ENCODE results near the gene SCNM1. TPM values are rescaled to one million over a fixed set of nuclear protein-coding genes. Genes with fewer than 3 reads are reported as not detected.
"Not testable (repeated sequence)": the region's sequence is repeated elsewhere in the genome, so short reads cannot be mapped to it uniquely, and the experiment has no call there.

The SCNM1 gene
- total and polyA plus RNA-seq, 7 experiments from 2014 or later, result 37.1 to 73.1 (median 63.1) TPM

- H3K27ac ChIP-seq (ENCODE audit: low read depth, low read length), result no peak overlapping the region
- peaks cover 13 to 55% (median 19%) of the 10 kb centered on the region in 5 donors for H3K36me3 Mint-ChIP-seq
- H3K27ac Mint-ChIP-seq, result peak overlapping the region in 6 of 9 donors; percentile 19 to 76 (median 48)
- no peaks in the 10 kb centered on the region for H3K9me3 Mint-ChIP-seq
- H3K27me3 ChIP-seq (ENCODE audit: control insufficient read depth in 2 of 2, insufficient read depth in 2 of 2, low read length in 2 of 2), result no peaks in the 10 kb centered on the region
- POLR2A ChIA-PET, result interaction anchor here (0.6 to 2.5 kb wide), 3 partner anchors 9 to 17 kb away, joined by 3 to 7 read pairs (median 3); partner anchors contain the start of genes LYSMD1, SCNM1 and VPS72
- H3K4me3 Mint-ChIP-seq, result no peak overlapping the region
- intact Hi-C loops (cut with micrococcal nuclease), result no loop called here
- H3K27me3 Mint-ChIP-seq, result no peaks in the 10 kb centered on the region
- H3K4me1 ChIP-seq (ENCODE audit: control insufficient read depth in 2 of 2, insufficient read depth in 2 of 2, low read length in 2 of 2), result no peaks in the 10 kb centered on the region
- H3K36me3 ChIP-seq (ENCODE audit: control insufficient read depth in 2 of 3, insufficient read depth in 3 of 3, low read length in 3 of 3), result peaks cover 0 to 85% (median 13%) of the 10 kb centered on the region in 3 experiments
- H3K4me1 Mint-ChIP-seq, result peaks cover 0 to 9% (median 3%) of the 10 kb centered on the region in 7 donors
- H3K4me3 ChIP-seq (ENCODE audit: low read length), result no peak overlapping the region
- ATAC-seq (no peak), DNase-seq (no peak)
- H3K9me3 ChIP-seq (ENCODE audit: control insufficient read depth in 2 of 3, low read length in 3 of 3), result no peaks in the 10 kb centered on the region
- CTCF ChIA-PET, result interaction anchor here (1.0 to 1.3 kb wide), 4 partner anchors 20 to 77 kb away, joined by 3 read pairs; no protein-coding TSS in a partner anchor
Observed at GRCh38 chr1:151175041-151175741, 9.2 kb downstream of the SCNM1 start.

GRCh38 chr1:151175863-151176262, 9.9 kb downstream of the SCNM1 start, which contains the start of gene TMOD4:
TSS of gene TMOD4 (minus strand) at chr1:151175981. CDS start at chr1:151174875, 1,106 bp downstream.
- ATAC-seq (peak; percentile 71), DNase-seq (no peak)
- Mint-ChIP-seq H3K27ac (peak within 1 kb of the TSS in 7 of 9 donors; percentile 19 to 76 (median 49)), H3K9me3 (no peaks in the 10 kb centered on the region), H3K27me3 (no peaks in the 10 kb centered on the region), H3K36me3 (peaks cover 18 to 57% (median 24%) of the 10 kb centered on the region in 5 donors), H3K4me1 (peaks cover 0 to 13% (median 3%) of the 10 kb centered on the region in 7 donors), H3K4me3 (no peak within 1 kb of the TSS)
- no peaks in the 10 kb centered on the region for H3K9me3 ChIP-seq (ENCODE audit: control insufficient read depth in 2 of 3, low read length in 3 of 3)
- H3K4me1 ChIP-seq (ENCODE audit: control insufficient read depth in 2 of 2, insufficient read depth in 2 of 2, low read length in 2 of 2), result no peaks in the 10 kb centered on the region
- CTCF ChIA-PET, result interaction anchor here (1.0 to 1.3 kb wide), 4 partner anchors 18 to 76 kb away, joined by 3 read pairs; no protein-coding TSS in a partner anchor
- intact Hi-C loops (cut with micrococcal nuclease), result no loop called here
- peaks cover 0 to 85% (median 13%) of the 10 kb centered on the region in 3 experiments for H3K36me3 ChIP-seq (ENCODE audit: control insufficient read depth in 2 of 3, insufficient read depth in 3 of 3, low read length in 3 of 3)
- POLR2A ChIA-PET, result interaction anchor here (2.5 kb wide), 1 partner anchor 14 kb away, joined by 7 read pairs; the partner anchor contains the start of gene VPS72
- no peak within 1 kb of the TSS for H3K4me3 ChIP-seq (ENCODE audit: low read length)
- no peaks in the 10 kb centered on the region for H3K27me3 ChIP-seq (ENCODE audit: control insufficient read depth in 2 of 2, insufficient read depth in 2 of 2, low read length in 2 of 2)
- no peak within 1 kb of the TSS for H3K27ac ChIP-seq (ENCODE audit: low read depth, low read length)

- Histone ChIP-seq H3K27ac (ENCODE audit: low read depth, low read length) (no peak overlapping the region), H3K27me3 (ENCODE audit: control insufficient read depth in 2 of 2, insufficient read depth in 2 of 2, low read length in 2 of 2) (no peaks in the 10 kb centered on the region), H3K4me3 (ENCODE audit: low read length) (no peak overlapping the region), H3K9me3 (ENCODE audit: control insufficient read depth in 2 of 3, low read length in 3 of 3) (no peaks in the 10 kb centered on the region), H3K4me1 (ENCODE audit: control insufficient read depth in 2 of 2, insufficient read depth in 2 of 2, low read length in 2 of 2) (no peaks in the 10 kb centered on the region), H3K36me3 (ENCODE audit: control insufficient read depth in 2 of 3, insufficient read depth in 3 of 3, low read length in 3 of 3) (peaks cover 2 to 85% (median 13%) of the 10 kb centered on the region in 3 experiments)
- peaks cover 0 to 15% (median 5%) of the 10 kb centered on the region in 7 donors for H3K4me1 Mint-ChIP-seq
- ATAC-seq (no peak), DNase-seq (no peak)
- ChIA-PET POLR2A (interaction anchor here (0.8 to 2.1 kb wide), 2 partner anchors 11 to 19 kb away, joined by 4 to 10 read pairs; partner anchors contain the start of genes LYSMD1, SCNM1 and TNFAIP8L2), CTCF (interaction anchor here (0.6 to 1.3 kb wide), 5 partner anchors 19 to 692 kb away, joined by 3 read pairs; no protein-coding TSS in a partner anchor)
- H3K27ac Mint-ChIP-seq, result peak overlapping the region in 5 of 9 donors; percentile 19 to 71 (median 46)
- H3K27me3 Mint-ChIP-seq, result no peaks in the 10 kb centered on the region
- no peak overlapping the region for H3K4me3 Mint-ChIP-seq
- H3K36me3 Mint-ChIP-seq, result peaks cover 19 to 64% (median 28%) of the 10 kb centered on the region in 5 donors
- no peaks in the 10 kb centered on the region for H3K9me3 Mint-ChIP-seq
- intact Hi-C loops (cut with micrococcal nuclease), result no loop called here
Observed at GRCh38 chr1:151176514-151177045, 10.6 kb downstream of the SCNM1 start.

- POLR2A ChIA-PET, result interaction anchor here (0.8 kb wide), 1 partner anchor 24 kb away, joined by 4 read pairs; no protein-coding TSS in a partner anchor
Observed at GRCh38 chr1:151184211-151184610, 18.3 kb downstream of the SCNM1 start.

GRCh38 chr1:151187205-151187604, 21.3 kb downstream of the SCNM1 start:
- H3K27ac Mint-ChIP-seq, result peak overlapping the region in 1 of 9 donors; percentile 48
- ATAC-seq, result no peak

More at GRCh38 chr1:151184211-151184610, 18.3 kb downstream of the SCNM1 start:
- peaks cover 19 to 43% (median 35%) of the 10 kb centered on the region in 5 donors for H3K36me3 Mint-ChIP-seq
- peaks cover 17 to 30% (median 24%) of the 10 kb centered on the region in 7 donors for H3K4me1 Mint-ChIP-seq
- no peaks in the 10 kb centered on the region for H3K9me3 ChIP-seq (ENCODE audit: control insufficient read depth in 2 of 3, low read length in 3 of 3)
- H3K27ac Mint-ChIP-seq, result peak overlapping the region in 2 of 9 donors; percentile 51 to 67
- H3K27me3 ChIP-seq (ENCODE audit: control insufficient read depth in 2 of 2, insufficient read depth in 2 of 2, low read length in 2 of 2), result no peaks in the 10 kb centered on the region
- H3K4me3 ChIP-seq (ENCODE audit: low read length), result no peak overlapping the region
- H3K4me1 ChIP-seq (ENCODE audit: control insufficient read depth in 2 of 2, insufficient read depth in 2 of 2, low read length in 2 of 2), result peaks cover 6 to 10% of the 10 kb centered on the region in 2 donors
- ATAC-seq (no peak), DNase-seq (no peak)
- H3K36me3 ChIP-seq (ENCODE audit: control insufficient read depth in 2 of 3, insufficient read depth in 3 of 3, low read length in 3 of 3), result peaks cover 14 to 65% (median 24%) of the 10 kb centered on the region in 3 experiments
- no peaks in the 10 kb centered on the region for H3K27me3 Mint-ChIP-seq
- CTCF ChIA-PET, result no interaction called here
- no peak overlapping the region for H3K27ac ChIP-seq (ENCODE audit: low read depth, low read length)
- intact Hi-C loops (cut with micrococcal nuclease), result no loop called here
- H3K4me3 Mint-ChIP-seq, result no peak overlapping the region
- H3K9me3 Mint-ChIP-seq, result no peaks in the 10 kb centered on the region

GRCh38 chr1:151188667-151189066, 22.7 kb downstream of the SCNM1 start:
- Histone ChIP-seq H3K27ac (ENCODE audit: low read depth, low read length) (peak overlapping the region; percentile 78), H3K4me1 (ENCODE audit: control insufficient read depth in 2 of 2, insufficient read depth in 2 of 2, low read length in 2 of 2) (peaks cover 16% of the 10 kb centered on the region in 2 donors), H3K36me3 (ENCODE audit: control insufficient read depth in 2 of 3, insufficient read depth in 3 of 3, low read length in 3 of 3) (peaks cover 3 to 24% (median 12%) of the 10 kb centered on the region in 3 experiments)
- H3K36me3 Mint-ChIP-seq, result peaks cover 5 to 16% (median 13%) of the 10 kb centered on the region in 5 donors
- DNase-seq; H3K27me3 Mint-ChIP-seq; H3K4me3 ChIP-seq (ENCODE audit: low read length); H3K9me3 Mint-ChIP-seq; ATAC-seq; intact Hi-C loops (cut with micrococcal nuclease); H3K9me3 ChIP-seq (ENCODE audit: control insufficient read depth in 2 of 3, low read length in 3 of 3); CTCF ChIA-PET; H3K27me3 ChIP-seq (ENCODE audit: control insufficient read depth in 2 of 2, insufficient read depth in 2 of 2, low read length in 2 of 2): not testable (repeated sequence)
- H3K4me1 Mint-ChIP-seq, result peaks cover 23 to 47% (median 35%) of the 10 kb centered on the region in 7 donors
- H3K27ac Mint-ChIP-seq, result peak overlapping the region; percentile 51 to 98 (median 96)
- H3K4me3 Mint-ChIP-seq, result peak overlapping the region; percentile 91 to 99 (median 98)
- POLR2A ChIA-PET, result interaction anchor here (0.7 to 2.7 kb wide), 7 partner anchors 10 to 1345 kb away, joined by 3 to 33 read pairs (median 6); partner anchors contain the start of genes LYSMD1, PIP5K1A, SCNM1 and TNFAIP8L2

More at GRCh38 chr1:151187205-151187604, 21.3 kb downstream of the SCNM1 start:
- DNase-seq, result no peak
- peaks cover 16% of the 10 kb centered on the region in 2 donors for H3K4me1 ChIP-seq (ENCODE audit: control insufficient read depth in 2 of 2, insufficient read depth in 2 of 2, low read length in 2 of 2)
- Mint-ChIP-seq H3K27me3 (no peaks in the 10 kb centered on the region), H3K4me1 (peaks cover 25 to 47% (median 35%) of the 10 kb centered on the region in 7 donors), H3K4me3 (peak overlapping the region in 2 of 10 donors; percentile 7 to 58), H3K36me3 (peaks cover 13 to 26% (median 20%) of the 10 kb centered on the region in 5 donors), H3K9me3 (peaks cover 0 to 2% (median 0%) of the 10 kb centered on the region in 11 donors)
- no peaks in the 10 kb centered on the region for H3K27me3 ChIP-seq (ENCODE audit: control insufficient read depth in 2 of 2, insufficient read depth in 2 of 2, low read length in 2 of 2)
- H3K4me3 ChIP-seq (ENCODE audit: low read length), result no peak overlapping the region
- no peaks in the 10 kb centered on the region for H3K9me3 ChIP-seq (ENCODE audit: control insufficient read depth in 2 of 3, low read length in 3 of 3)
- POLR2A ChIA-PET, result interaction anchor here (1.6 kb wide), 2 partner anchors 16 to 30 kb away, joined by 6 to 7 read pairs; partner anchors contain the start of gene TNFAIP8L2
- CTCF ChIA-PET, result interaction anchor here (0.6 kb wide), 1 partner anchor 20 kb away, joined by 5 read pairs; no protein-coding TSS in a partner anchor
- H3K27ac ChIP-seq (ENCODE audit: low read depth, low read length), result no peak overlapping the region
- peaks cover 13 to 38% (median 18%) of the 10 kb centered on the region in 3 experiments for H3K36me3 ChIP-seq (ENCODE audit: control insufficient read depth in 2 of 3, insufficient read depth in 3 of 3, low read length in 3 of 3)
- intact Hi-C loops (cut with micrococcal nuclease), result no loop called here

Data from naive thymus-derived CD4-positive, alpha-beta T cell (primary cell).